ENCODE data around the gene CEBPZ. TPM values are rescaled to one million over a fixed set of nuclear protein-coding genes. Genes with fewer than 3 reads are reported as not detected.

CEBPZ gene
- total RNA-seq, 2 experiments from 2014 or later, result 34.9 to 57.2 TPM

DNA sequence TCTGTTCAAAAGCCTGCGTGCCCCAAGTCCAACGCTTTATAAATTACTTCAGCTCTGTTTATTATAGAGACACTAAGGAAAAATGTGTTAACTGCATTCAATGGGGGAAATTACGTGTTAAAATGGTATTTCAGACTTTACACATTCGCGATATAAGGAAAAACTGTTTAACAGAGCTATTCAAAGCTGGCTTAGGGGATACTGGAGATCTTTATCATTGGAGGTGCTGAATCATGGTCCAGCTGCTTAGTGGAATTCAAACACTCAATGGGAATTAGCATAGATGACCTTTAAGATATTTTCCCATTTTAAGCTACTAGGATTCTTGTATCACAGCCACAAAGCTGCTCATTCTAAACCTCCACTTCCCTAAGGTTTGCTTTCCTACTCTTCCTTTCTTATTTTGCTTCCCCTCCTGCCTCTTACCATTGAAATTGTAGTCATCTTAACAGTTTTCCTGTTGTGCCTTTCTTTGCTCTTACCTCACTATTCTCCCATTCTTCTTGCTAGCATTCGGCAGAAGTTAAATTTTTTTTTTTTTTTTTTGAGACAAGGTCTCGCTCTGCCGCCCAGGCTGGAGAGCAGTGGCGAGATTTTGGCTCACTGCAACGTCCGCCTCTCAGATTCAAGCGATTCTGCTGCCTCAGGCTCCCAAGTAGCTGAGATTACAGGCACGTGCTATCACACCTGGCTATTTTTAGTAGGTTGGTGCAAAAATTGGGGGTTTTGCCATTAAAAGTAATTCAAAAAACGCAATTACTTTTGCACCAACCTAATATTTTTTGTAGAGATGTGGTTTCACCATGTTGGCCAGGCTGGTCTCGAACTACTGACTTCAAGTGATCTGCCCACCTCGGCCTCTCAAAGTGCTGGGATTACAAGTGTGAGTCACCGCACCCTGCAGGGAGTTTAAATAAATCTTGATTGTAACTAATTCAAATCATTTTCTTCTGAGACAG is 49.4 kb downstream of the CEBPZ start:
- no peak for DNase-seq (ENCODE audit: low spot score)
- POLR2A ChIA-PET, result interaction anchor here (0.5 to 1.2 kb wide), 2 partner anchors 126 to 285 kb away, joined by 3 read pairs; no protein-coding TSS in a partner anchor
- no peak overlapping the region for H3K4me2 ChIP-seq (ENCODE audit: low read length)
- H3K9me2 ChIP-seq (ENCODE audit: insufficient read depth, low read length), result no peaks in the 10 kb centered on the region
- no TSS peak for BruUV-seq (replicated peaks)
- no peak overlapping the region for H3K4me3 ChIP-seq (ENCODE audit: low read depth, low read length, poor library complexity, severe bottlenecking)
- no peaks in the 10 kb centered on the region for H3K4me1 ChIP-seq (ENCODE audit: insufficient read depth, low read length, poor library complexity, severe bottlenecking)
- TF ChIP-seq, protein P1, sequence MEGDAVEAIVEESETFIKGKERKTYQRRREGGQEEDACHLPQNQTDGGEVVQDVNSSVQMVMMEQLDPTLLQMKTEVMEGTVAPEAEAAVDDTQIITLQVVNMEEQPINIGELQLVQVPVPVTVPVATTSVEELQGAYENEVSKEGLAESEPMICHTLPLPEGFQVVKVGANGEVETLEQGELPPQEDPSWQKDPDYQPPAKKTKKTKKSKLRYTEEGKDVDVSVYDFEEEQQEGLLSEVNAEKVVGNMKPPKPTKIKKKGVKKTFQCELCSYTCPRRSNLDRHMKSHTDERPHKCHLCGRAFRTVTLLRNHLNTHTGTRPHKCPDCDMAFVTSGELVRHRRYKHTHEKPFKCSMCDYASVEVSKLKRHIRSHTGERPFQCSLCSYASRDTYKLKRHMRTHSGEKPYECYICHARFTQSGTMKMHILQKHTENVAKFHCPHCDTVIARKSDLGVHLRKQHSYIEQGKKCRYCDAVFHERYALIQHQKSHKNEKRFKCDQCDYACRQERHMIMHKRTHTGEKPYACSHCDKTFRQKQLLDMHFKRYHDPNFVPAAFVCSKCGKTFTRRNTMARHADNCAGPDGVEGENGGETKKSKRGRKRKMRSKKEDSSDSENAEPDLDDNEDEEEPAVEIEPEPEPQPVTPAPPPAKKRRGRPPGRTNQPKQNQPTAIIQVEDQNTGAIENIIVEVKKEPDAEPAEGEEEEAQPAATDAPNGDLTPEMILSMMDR (conservative IDR thresholded peaks at IDR 0.05; ENCODE audit: low read length), result no peak
- TF ChIP-seq EZH2phosphoT487 (IDR thresholded peaks at IDR 0.05; ENCODE audit: borderline replicate concordance, low read depth, low read length), result no peak
- H3K79me2 ChIP-seq (ENCODE audit: insufficient read depth, low read depth, low read length), result no peaks in the 10 kb centered on the region
- intact Hi-C loops (cut with micrococcal nuclease; ENCODE audit: unreplicated experiment), result loop anchor here (5.0 to 10.0 kb wide), 2 partner anchors 353 to 695 kb away; no protein-coding TSS in a partner anchor
- H3K27ac ChIP-seq (ENCODE audit: low read depth, low read length, poor library complexity, severe bottlenecking), result no peak overlapping the region
- H3K9me3 ChIP-seq (ENCODE audit: low read length), result no peaks in the 10 kb centered on the region
- H4K20me1 ChIP-seq (ENCODE audit: insufficient read depth, low read length), result no peaks in the 10 kb centered on the region
- H2AFZ ChIP-seq (ENCODE audit: low read length), result no peak overlapping the region
- no peaks in the 10 kb centered on the region for H3K36me3 ChIP-seq (ENCODE audit: insufficient read depth, low read length)
- CTCF ChIA-PET (ENCODE audit: unreplicated experiment), result no interaction called here

DNA sequence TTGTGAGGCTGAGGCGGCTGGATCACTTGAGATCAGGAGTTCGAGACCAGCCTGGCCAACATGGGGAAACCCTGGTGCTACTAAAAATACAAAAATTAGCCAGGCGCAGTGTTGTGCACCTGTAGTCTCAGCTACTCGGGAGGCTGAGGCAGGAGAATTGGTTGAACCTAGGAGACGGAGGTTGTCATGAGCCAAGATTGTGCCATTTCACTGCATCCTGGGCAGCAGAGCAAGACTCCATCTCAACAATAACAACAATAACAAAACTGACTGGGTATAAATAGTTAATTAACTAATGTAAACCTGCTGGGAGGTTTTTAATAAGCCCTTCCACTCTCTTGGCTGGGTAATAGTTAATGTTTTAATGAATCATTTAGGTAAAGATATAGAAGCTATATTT is 50.8 kb downstream of the CEBPZ start:
- no TSS peak for BruUV-seq (replicated peaks)
- H2AFZ ChIP-seq (ENCODE audit: low read length), result no peak overlapping the region
- H3K4me1 ChIP-seq (ENCODE audit: insufficient read depth, low read length, poor library complexity, severe bottlenecking), result no peaks in the 10 kb centered on the region
- H3K4me2 ChIP-seq (ENCODE audit: low read length), result no peak overlapping the region
- H3K27ac ChIP-seq (ENCODE audit: low read depth, low read length, poor library complexity, severe bottlenecking), result no peak overlapping the region
- no peak overlapping the region for H3K4me3 ChIP-seq (ENCODE audit: low read depth, low read length, poor library complexity, severe bottlenecking)
- no peaks in the 10 kb centered on the region for H4K20me1 ChIP-seq (ENCODE audit: insufficient read depth, low read length)
- no peaks in the 10 kb centered on the region for H3K79me2 ChIP-seq (ENCODE audit: insufficient read depth, low read depth, low read length)
- intact Hi-C loops (cut with micrococcal nuclease; ENCODE audit: unreplicated experiment), result loop anchor here (5.0 to 10.0 kb wide), 2 partner anchors 354 to 697 kb away; no protein-coding TSS in a partner anchor
- CTCF ChIA-PET (ENCODE audit: unreplicated experiment), result no interaction called here
- H3K9me2 ChIP-seq (ENCODE audit: insufficient read depth, low read length), result no peaks in the 10 kb centered on the region
- TF ChIP-seq, protein P1 (conservative IDR thresholded peaks at IDR 0.05; ENCODE audit: low read length), result no peak; the same call in 1 of the 2 replicates
- no peak for TF ChIP-seq EZH2phosphoT487 (IDR thresholded peaks at IDR 0.05; ENCODE audit: borderline replicate concordance, low read depth, low read length)
- no peaks in the 10 kb centered on the region for H3K9me3 ChIP-seq (ENCODE audit: low read length)
- H3K36me3 ChIP-seq (ENCODE audit: insufficient read depth, low read length), result no peaks in the 10 kb centered on the region
- DNase-seq (ENCODE audit: low spot score), result no peak
- POLR2A ChIA-PET, result interaction anchor here (0.5 to 0.6 kb wide), 3 partner anchors 90 to 708 kb away, joined by 3 to 4 read pairs (median 3); no protein-coding TSS in a partner anchor
